Raji (cell line): ENCODE measurements around the gene LAYN.

Experiments used
- POLR2A ChIP-seq: IDR thresholded peaks from 2 replicates; pipeline ENCODE4 v1.6.1; 2011; ENCODE audit warnings: low read depth, low read length, control low read depth; ENCODE audit not compliant: insufficient read depth

The LAYN gene

DNA sequence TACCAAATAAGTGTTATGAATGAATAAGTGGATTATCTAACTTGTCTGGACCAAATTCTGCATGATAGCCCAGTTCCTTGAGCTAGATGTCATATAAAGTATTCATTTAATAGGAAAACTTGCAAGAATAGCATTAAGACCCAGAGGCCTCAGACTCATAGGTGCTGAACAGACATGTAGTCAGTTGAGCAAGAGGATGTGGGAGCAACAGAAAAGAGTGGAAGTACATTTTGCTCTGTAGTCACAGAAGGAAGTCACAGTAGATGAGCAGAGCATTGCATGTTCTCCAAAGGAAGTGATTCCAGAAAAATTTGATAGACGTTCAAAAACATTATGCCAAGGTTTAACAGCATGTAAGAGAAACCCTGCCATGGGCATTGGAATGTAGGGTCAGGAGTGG, 16.5 kb upstream of the LAYN start:
- no peak for TF ChIP-seq POLR2A

DNA sequence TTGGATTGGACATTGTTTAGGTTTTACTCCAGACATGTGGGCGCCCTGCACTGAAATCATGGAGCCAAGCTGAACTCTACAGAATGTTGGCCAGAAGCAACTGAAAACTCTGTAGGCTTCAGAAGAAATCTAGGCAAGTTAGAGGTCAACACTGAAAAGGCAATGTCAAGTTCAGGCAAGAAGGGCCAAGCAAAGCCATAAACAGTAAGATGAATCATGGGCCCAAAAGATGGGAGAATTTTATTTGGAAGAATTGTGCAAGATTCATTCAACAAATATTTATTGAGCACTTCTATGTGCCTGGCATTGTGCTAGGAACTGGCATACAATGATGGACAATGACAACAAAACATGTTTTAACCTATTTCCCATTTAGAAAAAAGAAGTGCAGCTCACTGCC, 15.1 kb upstream of the LAYN start:
- TF ChIP-seq POLR2A = no peak

DNA sequence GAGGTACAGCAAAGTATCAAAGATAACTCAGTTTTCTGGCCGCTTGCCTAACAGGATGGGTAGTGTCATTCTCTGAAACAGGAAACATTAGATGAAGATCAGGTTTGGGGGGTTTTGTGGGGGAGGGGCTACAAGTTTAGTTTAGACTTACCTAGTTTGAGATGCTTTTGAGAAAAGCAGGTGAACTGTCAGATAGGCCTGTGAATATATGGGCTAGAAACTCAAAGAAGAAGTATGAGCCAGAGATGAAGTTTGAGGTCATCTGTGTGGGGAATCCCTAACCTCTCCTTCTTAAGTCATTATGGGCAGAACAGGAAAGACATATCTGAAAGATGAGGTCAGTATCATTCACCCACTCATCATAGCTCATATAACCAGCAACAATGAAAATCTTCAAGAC, 14.0 kb upstream of the LAYN start:
- TF ChIP-seq POLR2A = no peak

DNA sequence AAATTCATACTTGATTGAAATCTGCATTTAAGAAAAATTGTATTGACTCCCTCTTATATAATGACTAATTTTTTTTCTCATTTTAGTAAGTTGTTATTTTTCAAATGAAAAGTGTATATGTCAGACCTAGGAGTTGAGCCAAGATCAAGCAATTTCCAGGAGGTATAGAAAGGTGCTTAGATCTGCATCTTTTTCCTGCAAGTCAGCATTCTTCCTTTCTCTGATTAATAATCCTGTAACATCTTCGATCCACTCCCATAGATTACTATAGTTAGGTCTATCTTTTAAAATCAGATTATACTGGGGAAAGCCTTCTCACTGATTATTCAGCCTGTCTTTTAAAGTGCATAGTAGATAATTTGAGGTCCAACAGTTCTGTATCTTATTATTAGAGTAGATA, 13.2 kb upstream of the LAYN start:
- TF ChIP-seq POLR2A = no peak

DNA sequence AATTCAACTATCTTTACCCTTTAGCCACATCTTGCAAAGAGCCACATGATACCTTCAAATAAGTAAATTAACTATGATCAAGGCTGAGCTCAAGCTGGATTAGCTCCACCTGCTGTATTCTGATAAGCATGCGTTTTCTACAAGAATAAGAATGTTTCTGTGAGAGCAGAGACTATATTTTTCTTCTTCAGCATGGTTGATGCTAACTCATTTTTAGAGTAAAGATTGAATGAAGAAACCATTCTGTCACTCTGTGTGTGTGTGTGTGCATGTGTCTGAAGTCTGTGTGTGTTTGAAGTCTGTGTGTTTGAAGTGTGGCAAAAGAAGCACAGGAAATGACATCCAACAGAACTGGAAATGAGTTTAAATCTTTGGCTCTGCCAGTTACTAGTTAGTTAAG, 12.0 kb upstream of the LAYN start:
- no peak for TF ChIP-seq POLR2A

DNA sequence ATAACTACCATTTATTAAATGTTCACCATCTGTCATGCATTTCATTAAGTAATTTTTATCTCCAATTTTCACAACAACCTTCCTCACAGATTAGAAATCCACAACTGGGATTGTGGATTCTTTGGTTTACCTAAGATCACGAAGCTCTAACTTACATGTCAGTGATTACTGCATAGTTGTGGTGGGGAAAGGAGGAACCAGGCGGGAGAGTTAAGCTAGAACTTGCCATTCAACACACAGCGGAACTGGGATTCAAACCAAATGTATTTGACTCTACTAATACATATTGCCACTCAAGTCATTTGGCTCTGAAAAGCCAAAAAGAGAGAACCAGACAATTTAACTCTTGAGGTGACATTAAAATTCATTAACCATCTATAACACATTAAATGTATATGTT, 10.4 kb upstream of the LAYN start:
- TF ChIP-seq POLR2A = no peak

DNA sequence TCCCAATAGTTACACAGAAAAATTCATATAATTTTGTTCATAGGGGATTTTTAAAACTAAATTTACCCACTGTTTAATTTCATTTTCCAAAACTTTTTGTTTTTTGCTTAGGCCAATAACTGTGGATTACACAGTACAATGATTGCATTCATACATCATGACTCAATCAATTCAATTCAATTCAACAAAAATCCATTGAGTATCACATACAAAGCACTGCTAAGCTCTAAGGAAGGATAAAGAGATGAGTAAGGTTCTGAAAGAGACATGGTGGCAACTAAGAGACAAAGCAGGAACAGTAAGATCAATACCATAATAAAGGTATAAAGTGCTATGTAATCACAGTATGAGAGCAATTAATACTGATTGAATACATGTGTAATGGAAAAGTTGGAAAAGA, 9.4 kb upstream of the LAYN start:
- TF ChIP-seq POLR2A = no peak

DNA sequence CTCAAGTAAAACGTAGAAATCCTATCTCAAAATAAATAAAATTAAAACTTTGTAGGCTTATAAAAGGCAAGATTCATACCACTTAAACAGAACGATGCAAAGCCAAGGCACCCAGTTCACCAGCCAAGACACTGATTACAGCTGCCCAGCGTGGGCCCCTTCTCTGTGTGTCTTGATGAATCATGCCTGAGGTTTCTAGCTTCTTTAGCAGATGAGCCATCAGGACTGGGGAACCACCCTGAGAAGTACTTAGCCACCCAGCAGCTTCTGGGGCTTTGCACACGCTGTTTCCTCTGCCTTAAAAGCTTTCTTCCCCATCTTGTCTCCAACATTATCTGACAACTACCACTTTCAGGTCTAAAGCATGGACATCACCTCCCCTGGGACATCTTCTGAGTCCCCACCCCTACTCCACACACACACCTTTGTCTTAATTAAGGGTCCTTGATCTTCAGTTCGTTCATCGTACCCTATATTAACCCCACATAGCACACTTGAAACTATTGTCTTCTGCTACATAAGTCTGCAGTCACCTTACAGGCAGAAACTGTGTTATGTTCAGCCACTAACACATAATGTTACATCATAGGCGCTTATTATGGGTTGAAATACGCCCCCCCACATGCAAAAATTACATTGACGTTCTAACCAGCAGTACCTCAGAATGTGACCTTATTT, 8.7 kb upstream of the LAYN start:
- TF ChIP-seq POLR2A = no peak

DNA sequence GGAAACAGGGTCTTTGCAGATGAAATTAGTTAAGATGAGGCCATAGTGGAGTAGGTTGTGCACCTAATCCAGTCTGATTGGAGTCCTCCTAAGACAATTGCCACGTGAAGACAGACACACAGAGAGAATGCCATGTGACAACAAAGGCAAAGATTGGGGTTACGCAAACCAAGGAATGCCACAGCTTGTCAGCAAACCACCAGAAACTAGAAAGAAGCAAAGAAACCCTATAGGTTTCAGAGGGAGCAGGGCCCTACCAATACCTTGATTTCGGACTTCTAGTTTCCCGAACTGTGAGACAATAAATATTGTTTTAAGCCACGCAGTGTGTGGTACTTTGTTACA, 8.2 kb upstream of the LAYN start:
- TF ChIP-seq POLR2A = no peak

DNA sequence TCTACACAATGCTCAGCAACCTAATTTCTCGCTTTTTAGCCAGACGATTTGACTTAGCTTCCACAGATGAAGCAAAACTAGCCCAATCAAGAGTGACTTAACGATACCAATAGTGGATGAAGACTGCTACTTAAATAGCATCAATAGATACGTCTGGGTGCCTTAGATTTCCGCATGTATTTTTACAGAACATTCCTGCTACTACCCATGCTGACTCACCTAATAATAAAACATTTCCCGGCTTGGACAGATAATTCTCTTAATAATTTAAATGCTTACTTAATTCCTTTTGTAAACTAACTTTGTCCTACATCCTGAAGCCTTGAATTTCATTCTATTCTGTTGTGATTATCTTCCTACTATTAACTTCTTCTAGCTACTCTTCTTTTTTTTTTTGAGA, 5.2 kb upstream of the LAYN start:
- no peak for TF ChIP-seq POLR2A

DNA sequence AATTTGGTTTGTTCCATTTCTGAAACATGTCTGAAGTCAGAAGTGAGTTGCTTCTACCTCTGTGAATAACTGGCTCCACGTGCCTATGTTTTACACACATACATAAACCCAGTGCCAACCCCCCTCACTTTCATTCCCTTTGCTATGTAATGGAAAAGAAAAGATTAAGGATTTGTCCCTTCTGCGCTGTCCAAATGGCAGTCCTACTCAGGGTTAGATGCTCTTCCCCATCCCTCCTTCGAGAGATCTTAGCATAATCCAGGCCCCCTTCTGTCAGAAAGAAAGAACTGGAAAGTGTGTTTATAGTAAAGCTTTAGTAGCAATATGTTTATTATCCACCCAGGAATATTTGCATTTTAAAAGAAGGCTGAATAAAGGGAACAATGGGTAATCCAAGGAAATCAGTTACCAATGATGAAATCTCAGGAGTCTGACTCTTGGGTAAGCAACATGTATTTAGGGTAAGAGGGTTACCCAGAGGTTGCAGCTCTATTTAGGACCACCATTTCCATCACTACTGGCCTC, 3.1 kb upstream of the LAYN start:
- no peak for TF ChIP-seq POLR2A

DNA sequence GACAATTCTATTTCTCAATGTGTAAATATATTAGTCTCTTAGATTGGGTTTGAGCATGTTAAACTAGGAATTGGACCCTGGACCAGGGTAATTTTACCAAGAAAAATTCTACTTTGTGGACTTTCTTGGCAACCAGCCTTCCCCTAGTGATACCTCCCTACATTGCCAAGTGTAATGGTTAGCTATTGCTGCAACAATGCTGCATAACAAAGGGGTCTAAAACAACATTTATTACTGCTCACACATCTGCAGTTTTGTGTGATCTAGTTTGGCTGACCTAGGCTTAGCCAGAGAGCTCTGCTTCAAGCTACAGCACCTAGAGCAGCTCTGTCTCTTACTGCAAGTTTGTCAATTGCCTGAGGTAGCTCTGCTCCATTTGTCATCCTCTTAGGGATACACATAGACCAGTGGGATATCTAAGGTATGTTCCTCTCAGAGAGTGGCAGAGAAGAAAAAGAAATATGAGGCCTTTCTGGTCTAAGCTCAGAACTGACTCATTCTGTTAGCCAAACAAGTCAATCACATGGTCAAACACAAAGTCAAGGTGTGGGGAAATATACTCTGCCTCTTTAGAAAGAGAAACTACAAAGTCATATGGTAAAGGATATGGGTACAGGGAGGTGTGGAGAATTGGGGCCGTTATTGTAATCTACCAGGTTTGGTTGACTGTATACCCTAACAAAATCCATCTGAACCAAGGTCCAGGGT, 2.0 kb upstream of the LAYN start:
- TF ChIP-seq POLR2A = no peak

DNA sequence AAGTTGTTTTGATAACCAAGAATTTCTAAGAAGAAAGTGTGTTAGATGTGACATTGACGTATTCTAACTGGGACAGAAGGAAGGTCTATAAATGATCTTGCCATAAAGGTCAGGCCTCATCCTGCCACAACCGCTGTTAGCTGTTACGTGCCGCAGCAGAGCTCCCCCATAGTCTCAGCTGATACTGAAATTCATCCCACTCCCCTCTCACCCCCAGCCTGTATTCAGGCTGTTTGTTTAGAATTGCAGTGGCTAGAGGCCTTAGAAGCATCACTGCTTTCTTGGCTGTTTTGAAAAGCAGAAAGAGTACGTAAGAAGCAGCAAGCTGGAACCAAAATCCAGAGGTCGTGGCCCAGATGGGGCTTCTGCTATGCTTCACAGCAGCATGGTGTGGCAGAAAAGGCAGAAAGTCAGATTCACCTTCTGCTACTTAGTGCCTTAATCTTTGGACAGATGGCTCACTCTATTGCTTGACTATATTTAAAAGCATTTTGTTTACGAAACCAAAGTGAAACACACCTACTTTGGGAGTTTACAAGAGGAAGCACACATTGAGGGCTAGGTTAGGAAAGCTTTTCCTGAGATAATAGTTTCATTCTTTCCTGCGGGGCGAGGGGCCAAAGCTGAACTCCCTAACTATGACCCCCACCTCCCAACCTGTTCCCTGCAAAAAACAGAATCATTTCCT, 950 bp upstream of the LAYN start:
- TF ChIP-seq POLR2A = no peak

DNA sequence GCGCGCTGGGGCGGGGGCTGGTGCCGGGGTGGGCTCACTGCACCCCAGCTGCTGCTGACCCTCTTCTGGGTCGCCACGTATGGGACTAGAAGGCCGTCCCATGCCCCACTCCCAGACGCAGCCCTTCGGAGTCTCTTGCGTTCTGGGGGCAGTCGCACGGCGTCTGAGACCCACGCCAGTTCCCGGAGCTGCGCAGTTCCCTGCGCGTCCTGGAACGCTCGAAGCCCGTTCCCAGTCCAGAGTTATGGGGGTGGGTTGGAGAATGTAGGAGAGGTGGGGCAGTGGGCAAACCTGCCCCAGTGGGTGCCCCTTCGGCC, 375 bp downstream of the LAYN start:
- no peak for TF ChIP-seq POLR2A

DNA sequence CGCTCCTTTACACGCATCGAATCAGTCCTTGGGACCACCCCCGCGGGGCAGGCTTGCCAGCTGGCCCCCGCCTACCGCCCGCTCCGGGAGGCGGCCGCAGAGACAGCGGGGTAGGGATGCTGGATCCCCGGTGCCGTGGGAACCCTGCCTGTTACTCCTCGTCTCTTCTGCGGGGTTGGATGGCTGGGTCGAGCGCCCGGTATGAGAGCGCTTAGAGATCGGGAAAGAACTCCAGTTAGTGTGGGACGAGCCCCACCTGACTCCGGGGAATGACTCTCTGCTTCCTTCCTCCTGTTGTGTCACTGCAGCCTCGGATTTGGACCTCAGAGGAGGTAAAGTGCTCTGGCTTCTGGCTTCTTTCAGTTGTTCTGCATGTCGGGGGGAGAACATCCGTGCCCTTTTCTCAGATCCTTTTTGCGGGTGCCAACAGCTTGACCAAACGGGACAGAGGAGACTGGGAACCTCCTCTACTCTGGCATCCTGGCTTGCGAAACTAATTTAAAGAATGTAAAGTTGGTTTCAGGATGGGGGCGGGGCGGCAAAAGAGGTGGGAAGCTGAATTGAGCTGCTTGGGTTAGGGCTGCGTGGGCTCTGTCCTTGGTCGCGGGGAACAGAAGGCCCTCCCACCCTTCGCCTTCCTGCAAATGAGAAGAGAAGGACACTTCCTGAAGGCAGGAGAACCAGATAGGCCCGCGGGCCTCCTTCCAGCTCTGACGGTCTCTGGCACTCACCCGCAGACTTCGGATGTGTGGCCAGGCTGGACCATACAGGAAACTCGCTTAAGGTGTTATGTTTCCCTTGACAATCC, 938 bp downstream of the LAYN start:
- TF ChIP-seq POLR2A = no peak

DNA sequence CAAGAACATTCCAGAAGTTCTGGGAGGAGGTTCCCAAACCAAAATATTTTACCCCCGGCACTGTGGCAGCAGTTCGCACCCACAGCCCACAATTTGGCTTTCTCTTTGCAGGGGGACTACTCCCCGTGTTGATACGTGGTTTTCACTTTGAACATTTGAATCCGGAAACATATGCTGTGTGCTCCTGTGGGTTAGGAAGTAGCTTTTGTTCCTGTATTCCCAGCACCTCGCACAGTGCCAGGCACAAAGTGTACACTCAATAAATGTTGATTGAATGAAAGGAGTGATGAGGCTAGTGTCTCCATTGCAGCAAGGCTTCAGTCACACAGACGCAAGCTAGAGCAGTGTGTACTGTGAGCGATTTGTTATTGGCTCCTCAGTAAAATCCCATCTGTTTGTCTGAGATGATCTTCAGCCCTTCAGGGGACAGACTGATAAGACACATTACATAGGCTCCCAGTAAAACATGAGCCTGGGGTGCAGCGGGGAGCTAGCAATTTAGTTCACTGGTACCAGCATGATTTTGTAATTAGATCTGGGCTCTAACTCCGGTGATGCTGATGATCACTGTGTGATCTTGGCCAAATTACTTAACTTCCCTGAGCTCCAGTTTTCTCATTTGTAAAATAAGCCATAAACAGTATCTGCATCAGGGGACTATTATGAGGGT, 2.2 kb downstream of the LAYN start:
- no peak for TF ChIP-seq POLR2A

DNA sequence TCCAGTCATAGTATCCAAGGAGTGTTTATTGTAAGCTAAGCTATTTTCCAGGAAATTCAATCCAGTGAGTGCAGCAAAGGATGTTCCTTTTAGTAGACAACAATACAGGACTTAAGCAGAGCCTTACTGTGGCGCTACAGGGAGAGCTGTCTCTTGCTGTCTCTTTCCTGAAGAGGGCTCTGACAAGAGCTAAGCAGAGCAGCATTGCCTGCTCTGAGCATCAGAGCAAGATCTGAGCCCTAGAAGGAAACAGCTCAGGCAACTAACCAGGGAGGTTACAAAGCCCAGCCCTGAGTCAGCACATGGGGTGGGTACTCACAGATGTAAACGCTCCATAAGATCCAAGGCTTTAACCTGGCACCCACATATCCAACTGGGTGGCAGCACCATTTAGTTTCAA, 8.0 kb downstream of the LAYN start:
- no peak for TF ChIP-seq POLR2A
